HL-60 (cell line): ENCODE results near the gene HMGA1.

Experiments
- CTCF ChIP-seq: IDR thresholded peaks from one replicate; pipeline ENCODE4 v1.5.1; 2011; ENCODE audit warnings: low read length, control low read depth, inconsistent platforms; ENCODE audit not compliant: insufficient read depth
- GABPA ChIP-seq: IDR thresholded peaks from 2 replicates; pipeline ENCODE4 v1.6.1; 2012; ENCODE audit warnings: low read depth
- POLR2AphosphoS5 ChIP-seq: IDR thresholded peaks from 2 replicates; pipeline ENCODE4 v1.6.1; 2012; ENCODE audit warnings: low read depth
- REST ChIP-seq: IDR thresholded peaks from 2 replicates; pipeline ENCODE4 v1.6.1; 2012; ENCODE audit warnings: low read depth; ENCODE audit not compliant: insufficient replicate concordance
- SPI1 ChIP-seq: IDR thresholded peaks from 2 replicates; pipeline ENCODE4 v1.6.1; 2012; ENCODE audit warnings: low read depth, mild to moderate bottlenecking, borderline replicate concordance

- TF ChIP-seq CTCF, result no peak
- TF ChIP-seq GABPA, result no peak
- TF ChIP-seq POLR2AphosphoS5, result no peak
- no peak for TF ChIP-seq REST
- no peak for TF ChIP-seq SPI1
Measured at GRCh38 chr6:34246249-34246562, 9.5 kb downstream of the HMGA1 start.
